Ureter (tissue), 1 donor: ENCODE data around the gene KRTAP20-3. TPM values are rescaled to one million over a fixed set of nuclear protein-coding genes. Genes with fewer than 3 reads are reported as not detected.

Experiments used
- DNase-seq: peaks from one replicate; pipeline ENCODE4 v3.0.0-alpha.2; 2020; ENCODE audit warnings: low spot score
- total RNA-seq: library from RNA; stranded (reverse); gene quantifications from one replicate; pipeline ENCODE4 v1.2.4, GENCODE V29; 2023
- donor health status: DM: yes; HTN: yes; CAD: no.

The KRTAP20-3 gene
- total RNA-seq, 1 donor from 2014 or later = not detected

DNA sequence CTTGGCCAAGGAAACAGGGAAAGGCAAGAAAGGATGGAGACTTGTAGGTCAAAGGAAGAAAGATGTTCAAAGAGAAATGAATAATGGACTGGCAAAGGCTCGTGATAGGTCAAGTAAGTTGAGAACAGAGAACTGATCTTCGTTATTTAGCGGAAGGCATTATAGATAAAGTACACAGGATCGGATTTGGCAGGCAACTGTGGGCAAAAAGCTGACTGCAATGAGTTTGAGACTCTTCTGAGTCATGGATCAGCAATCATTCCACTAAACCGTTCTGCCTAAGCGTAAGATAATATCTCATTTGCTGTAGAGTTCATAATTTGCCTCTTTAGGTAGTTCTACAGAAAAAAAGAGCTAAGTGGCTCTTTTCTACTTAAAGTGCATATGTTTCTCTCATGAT, 41.8 kb downstream of the KRTAP20-3 start:
- no peak for DNase-seq

- DNase-seq = no peak
Measured at GRCh38 chr21:30689822-30690221, 47.2 kb downstream of the KRTAP20-3 start.

Other genes starting within 250 kb of the KRTAP20-3 start
- not detected for gene KRTAP13-1, start 246.8 kb upstream of the KRTAP20-3 start, total RNA-seq
- not detected for gene KRTAP13-3, start 216.9 kb upstream of the KRTAP20-3 start, total RNA-seq
- not detected for gene KRTAP13-4, start 212.6 kb upstream of the KRTAP20-3 start, total RNA-seq
- not detected for gene KRTAP15-1, start 202.6 kb upstream of the KRTAP20-3 start, total RNA-seq
- gene KRTAP19-1, start 162.5 kb upstream of the KRTAP20-3 start, total RNA-seq = not detected
- not detected for gene KRTAP19-2, start 155.4 kb upstream of the KRTAP20-3 start, total RNA-seq
- gene KRTAP19-3, start 150.9 kb upstream of the KRTAP20-3 start, total RNA-seq = not detected
- not detected for gene KRTAP19-4, start 145.7 kb upstream of the KRTAP20-3 start, total RNA-seq
- not detected for gene KRTAP19-5, start 140.7 kb upstream of the KRTAP20-3 start, total RNA-seq
- gene KRTAP19-6, start 101.0 kb upstream of the KRTAP20-3 start, total RNA-seq = not detected
- gene KRTAP19-7, start 81.5 kb upstream of the KRTAP20-3 start, total RNA-seq = not detected
- not detected for gene KRTAP22-2, start 52.5 kb upstream of the KRTAP20-3 start, total RNA-seq
- gene KRTAP6-3, start 50.4 kb upstream of the KRTAP20-3 start, total RNA-seq = not detected
- gene KRTAP6-2, start 44.0 kb upstream of the KRTAP20-3 start, total RNA-seq = not detected
- not detected for gene KRTAP22-1, start 41.8 kb upstream of the KRTAP20-3 start, total RNA-seq
- gene KRTAP6-1, start 28.9 kb upstream of the KRTAP20-3 start, total RNA-seq = not detected
- not detected for gene KRTAP20-1, start 26.4 kb upstream of the KRTAP20-3 start, total RNA-seq
- not detected for gene KRTAP20-4, start 22.2 kb upstream of the KRTAP20-3 start, total RNA-seq
- gene KRTAP20-2, start 7.7 kb upstream of the KRTAP20-3 start, total RNA-seq = not detected
- gene KRTAP21-3, start 75.9 kb downstream of the KRTAP20-3 start, total RNA-seq = not detected
- gene KRTAP21-2, start 104.4 kb downstream of the KRTAP20-3 start, total RNA-seq = not detected
- gene KRTAP21-1, start 112.6 kb downstream of the KRTAP20-3 start, total RNA-seq = not detected
- not detected for gene KRTAP8-1, start 170.4 kb downstream of the KRTAP20-3 start, total RNA-seq
- not detected for gene KRTAP7-1, start 186.9 kb downstream of the KRTAP20-3 start, total RNA-seq
- not detected for gene KRTAP11-1, start 238.7 kb downstream of the KRTAP20-3 start, total RNA-seq